ENCODE measurements around the gene C20orf204.
A peak's percentile ranks its signal among the peaks of the same experiment; 100 is the strongest.

The C20orf204 gene

DNA sequence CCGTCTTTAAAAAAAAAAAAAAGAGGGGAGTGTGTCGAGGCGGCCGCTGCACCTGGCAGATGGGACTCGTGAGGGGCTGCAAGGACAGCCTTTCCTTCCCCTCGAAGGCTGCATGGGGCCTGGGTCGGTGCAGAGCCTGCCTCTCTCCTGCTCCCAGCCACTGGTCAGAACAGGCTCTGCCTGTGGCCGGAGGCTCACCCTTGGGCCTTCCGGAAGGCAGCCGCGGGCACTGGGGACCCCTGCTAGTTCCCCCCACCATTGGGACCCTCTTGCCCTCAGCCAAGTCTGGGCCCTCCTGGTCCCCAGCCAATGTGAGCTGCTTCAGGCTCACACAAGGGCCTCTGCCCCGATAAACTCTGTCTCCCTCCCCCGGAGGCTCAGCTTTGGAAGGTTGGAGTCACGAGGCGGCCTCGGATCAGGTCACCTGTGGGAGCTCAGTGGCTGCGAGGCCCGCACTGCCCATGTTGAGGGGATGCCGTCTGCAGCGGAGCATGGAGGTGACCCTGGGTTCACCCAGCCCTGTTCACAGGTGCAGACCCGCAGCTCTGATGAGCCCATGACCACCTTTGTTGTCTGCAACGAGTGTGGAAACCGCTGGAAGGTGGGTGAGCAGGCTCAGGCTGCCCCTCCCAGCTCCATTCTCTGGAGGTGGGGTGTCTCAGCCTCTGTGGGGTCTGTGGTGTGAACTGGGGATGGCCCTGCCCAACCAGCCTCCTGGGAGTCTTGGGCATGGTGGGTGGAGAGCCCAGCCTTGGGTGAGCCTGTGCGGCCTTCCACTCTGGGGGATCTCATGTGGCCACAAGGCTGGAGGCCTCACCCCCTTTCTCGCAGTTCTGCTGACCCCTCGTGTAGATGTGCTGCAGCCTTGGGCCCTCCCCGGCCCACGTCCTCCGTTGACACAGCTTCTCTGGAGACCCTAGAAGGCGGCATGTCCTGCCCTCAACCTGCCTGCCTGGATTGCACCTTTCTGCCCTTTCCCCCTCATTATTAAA lies 35.7 kb downstream of the C20orf204 start:
- DNase-seq (ENCODE audit: low spot score): no peak

DNA sequence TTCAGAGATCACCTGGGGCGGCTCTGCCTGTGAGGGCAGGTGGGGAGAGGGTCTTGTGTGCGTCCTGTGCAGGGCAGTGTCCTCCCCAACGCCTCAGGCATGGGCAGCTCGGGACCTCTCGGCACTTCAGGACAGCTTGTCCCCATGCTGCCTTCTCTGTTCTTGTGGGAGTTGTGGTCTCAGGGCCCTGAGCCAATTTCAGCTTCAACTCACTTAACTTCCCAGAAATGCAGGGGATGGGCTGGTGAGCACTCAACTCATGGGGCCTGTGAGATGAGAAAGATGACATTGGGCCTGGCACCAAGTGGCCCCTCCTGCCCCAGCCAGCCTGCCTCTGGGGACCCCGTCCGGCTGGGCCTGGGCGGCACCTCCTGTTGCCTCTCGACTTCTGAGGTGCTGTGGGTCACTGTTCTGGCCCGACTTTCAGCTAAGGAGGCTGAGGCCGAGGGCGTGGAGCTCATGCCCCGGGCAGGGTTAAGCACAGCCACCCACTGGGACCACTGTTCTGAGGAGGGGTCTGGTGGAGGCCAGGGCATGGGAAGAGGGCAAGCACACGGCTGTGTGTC lies 36.6 kb downstream of the C20orf204 start:
- no peak for DNase-seq (ENCODE audit: low spot score)

DNA sequence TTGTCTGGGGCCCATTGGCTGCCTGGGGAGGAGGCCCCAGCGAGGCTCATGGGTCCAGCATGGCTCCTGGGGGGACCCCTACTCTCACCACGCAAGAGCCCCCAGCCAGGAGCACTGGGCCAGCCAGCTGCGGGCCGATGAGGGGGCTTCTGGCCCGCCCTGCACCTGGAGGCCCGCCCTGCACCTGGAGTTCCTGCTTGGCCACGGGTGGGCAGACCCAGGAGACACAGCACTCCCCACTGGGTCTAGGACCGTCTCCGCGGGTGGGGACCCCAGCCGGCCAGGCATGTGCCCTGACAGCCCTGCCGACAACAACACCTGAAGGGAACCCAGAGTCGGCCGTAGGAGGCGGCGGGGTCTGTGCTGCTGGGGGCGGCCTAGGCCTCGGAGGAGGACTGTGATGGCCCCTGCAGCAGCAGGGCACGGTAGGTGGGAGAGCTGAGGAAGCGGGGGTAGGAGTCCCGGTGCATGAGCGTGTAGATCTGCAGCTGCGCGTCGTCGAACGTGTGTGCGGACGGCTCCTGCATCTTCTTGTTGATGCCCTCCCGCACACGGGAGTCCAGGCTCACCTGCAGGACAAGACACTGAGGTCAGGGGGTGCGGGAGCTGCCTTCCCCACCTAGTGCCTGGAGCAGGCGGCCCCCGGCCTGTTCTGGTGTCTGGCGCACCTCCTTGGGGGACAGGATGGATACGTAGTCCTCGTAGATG lies 37.6 kb downstream of the C20orf204 start:
- DNase-seq (ENCODE audit: low spot score): no peak

DNA sequence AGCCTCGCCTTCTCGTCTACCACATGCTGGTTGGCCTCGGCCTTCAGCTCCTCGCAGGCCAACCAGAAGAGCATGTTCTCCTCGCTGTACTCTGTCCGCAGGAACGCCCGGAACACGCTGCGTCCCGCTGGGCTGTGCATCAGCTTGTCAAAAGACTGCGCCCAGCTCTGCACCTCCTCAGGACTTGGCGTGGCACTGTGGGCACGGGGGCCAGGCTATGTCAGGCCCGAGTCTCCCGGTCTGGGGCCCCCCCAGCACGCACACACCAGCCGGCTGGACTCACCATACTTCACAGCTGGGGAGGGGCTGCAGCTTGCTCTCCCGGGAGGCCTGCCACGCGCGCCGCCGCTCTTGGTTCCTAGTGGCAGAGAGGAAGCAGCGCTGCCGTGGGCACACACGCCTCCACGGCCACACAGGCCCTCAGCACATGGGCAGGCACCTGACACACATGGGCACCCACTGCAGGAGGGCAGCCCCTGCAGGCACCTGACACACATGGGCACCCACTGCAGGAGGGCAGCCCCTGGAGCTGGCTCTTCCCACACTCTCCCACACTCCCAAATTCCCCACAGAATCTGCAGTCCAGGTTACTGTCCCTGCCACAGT lies 38.3 kb downstream of the C20orf204 start:
- no peak for DNase-seq (ENCODE audit: low spot score)

GRCh38 chr20:64074963-64075362 lies 39.0 kb downstream of the C20orf204 start:
- no peak for DNase-seq (ENCODE audit: low spot score)

DNA sequence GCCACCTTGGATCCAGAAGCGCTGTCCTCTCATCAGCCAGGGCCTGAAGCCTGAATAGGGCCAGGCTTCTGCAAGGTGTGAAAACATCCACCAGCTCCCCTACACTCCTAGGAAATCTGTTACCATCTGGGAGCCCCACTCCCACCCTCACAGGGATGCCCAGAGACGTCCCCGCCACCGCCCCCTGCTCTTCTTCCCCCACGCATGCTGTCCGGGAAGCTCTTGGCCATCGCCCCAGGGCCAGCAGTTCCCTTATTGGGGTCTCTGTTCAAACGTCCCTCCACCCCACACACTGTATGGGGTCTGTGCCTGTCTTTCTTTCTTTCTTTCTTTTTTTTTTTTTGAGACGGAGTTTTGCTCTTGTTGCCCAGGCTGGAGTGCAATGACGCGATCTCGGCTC lies 39.6 kb downstream of the C20orf204 start:
- no peak for DNase-seq (ENCODE audit: low spot score)

GRCh38 chr20:64076061-64076997 lies 40.3 kb downstream of the C20orf204 start:
- DNase-seq (ENCODE audit: low spot score): no peak

DNA sequence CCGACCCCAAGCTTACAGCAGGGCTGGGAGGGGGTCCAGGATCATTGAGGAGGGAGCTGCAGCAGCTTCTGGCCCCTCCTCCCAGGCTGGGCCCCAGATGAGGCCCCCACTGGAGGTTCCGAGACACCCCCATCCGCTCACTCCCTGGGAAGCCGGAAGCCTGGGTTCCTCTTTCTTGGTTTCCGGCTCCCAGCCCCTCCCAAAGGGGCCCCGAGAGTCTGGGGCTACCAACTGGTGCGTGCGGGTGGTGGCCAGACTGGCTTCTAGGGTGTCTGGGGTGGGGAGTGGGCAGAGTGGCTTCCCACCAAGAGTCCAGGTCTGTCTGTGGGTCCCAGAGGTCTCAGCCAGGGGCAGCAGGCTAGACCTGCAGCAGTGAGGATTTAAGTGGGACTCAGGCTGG lies 41.1 kb downstream of the C20orf204 start:
- no peak for DNase-seq (ENCODE audit: low spot score)

DNA sequence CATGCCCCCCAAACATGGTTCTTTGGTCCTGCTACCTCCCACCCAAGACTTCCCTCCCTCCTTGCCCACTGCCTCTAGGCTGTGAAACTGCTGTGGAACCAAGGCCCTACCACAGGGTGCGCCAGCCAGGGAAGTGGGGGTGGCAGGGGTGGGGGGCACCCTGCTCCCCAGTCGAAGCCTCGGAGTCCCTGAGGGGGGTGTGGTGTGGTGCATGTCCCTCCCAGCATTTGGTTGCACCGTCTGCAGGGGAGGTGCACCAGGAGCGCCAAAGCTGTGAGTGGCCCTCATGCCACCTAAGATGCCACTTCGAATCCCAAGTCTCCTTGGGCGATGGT lies 41.5 kb downstream of the C20orf204 start:
- no peak for DNase-seq (ENCODE audit: low spot score)

GRCh38 chr20:64077876-64078551 lies 42.0 kb downstream of the C20orf204 start:
- DNase-seq (ENCODE audit: low spot score): no peak

DNA sequence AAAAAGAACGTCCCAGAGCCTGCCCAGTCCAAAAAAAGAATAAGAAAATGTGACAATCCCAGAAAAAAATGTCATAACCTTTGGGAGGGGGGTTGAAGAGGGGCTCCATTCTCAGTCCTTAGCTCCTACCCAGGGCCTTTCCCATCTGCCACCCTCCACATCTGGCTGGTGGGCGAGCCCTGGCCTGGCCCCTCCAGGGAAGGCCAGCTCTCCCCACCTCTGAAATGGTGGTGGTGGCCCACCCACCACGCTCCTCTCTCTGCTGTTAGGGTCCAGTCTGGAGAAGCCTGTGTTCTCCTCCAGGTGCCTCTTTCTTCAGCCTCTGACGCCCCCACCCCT lies 42.9 kb downstream of the C20orf204 start:
- no peak for DNase-seq (ENCODE audit: low spot score)

DNA sequence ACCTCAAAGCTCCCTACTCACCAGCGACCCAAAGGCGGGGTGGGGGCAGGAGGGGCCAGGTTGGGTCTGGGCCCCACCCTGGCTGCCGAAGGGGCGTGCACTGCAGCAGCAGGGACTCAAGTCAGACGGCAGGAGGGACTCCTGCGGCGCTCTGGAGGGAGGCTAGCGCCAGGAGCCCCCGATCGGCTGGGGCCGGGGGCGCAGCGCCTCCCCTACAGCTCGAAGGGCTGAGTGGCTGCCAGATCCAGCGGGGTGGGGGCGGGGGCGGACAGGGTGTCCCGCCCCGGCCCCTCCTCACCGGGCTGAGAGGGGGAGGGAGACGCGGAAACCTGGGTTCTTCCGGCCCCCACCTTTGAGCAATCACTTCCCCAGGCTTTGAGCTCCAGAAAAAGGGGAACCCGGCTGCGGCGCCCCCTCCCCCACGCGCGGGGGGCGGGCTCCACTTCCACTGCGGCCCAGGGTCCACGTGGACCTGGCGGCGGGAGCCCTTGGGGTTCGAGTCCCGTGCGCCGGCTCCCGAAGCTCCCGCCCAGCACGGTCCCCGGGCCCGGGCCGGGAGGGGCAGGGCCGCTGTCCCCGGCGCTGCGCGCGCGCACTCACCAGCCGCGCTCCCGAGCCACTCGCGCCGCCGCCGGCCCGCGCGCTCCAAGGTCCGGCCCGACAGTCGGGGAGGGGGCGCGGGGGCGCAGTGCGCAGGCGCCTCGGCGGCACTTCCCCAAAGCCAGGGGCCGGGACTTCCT lies 43.5 kb downstream of the C20orf204 start, which contains the start of gene RGS19:
Gene RGS19 (minus strand): TSS at position 246 of the 740 bp plus-strand sequence. CDS start 2,632 bp downstream, outside the sequence.
- peak; percentile 68 for DNase-seq (ENCODE audit: low spot score)

DNA sequence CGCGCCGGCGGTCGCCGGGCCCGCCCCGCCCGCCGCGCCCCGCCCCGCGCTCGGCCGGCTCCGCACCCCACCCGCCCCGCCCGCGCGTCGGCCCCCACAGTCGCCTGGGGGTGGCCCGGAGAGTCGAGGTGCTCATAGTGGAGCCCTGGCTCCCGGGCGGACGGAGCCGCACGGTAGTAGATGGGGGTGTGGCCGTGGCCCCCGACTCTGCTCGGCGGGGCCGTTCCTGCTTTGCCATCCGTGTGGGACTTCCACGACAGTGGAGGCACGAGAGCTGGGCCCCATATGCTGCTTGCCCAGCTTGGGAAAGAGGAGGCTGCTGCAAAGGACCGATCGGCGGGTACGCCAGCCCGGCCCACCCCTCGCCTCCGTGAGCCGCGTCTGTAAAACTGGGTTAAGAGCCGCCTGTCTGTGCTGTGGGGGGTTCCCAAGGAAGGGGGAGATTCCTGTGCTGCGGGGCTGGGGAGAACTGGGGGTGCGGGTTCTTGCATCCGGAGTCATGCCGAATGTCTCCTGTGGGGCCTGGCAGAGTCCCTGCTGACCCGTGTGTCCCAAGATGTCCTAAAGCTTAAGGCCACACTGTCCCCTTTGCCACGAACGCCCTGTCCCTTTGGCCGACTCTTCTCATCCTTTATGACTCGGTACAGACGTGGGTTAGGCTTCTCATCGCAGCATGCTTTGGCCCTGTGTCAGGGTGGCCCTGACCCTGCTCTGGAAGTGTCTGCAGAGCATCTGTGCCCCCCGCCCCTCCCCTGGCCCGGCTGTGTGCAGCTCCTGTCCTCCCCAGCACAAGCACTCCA lies 44.2 kb downstream of the C20orf204 start, which contains the start of gene OPRL1:
Gene OPRL1 (plus strand): TSS at position 70 of the 800 bp plus-strand sequence. CDS start 12,639 bp downstream, outside the sequence.
- DNase-seq (ENCODE audit: low spot score): no peak

DNA sequence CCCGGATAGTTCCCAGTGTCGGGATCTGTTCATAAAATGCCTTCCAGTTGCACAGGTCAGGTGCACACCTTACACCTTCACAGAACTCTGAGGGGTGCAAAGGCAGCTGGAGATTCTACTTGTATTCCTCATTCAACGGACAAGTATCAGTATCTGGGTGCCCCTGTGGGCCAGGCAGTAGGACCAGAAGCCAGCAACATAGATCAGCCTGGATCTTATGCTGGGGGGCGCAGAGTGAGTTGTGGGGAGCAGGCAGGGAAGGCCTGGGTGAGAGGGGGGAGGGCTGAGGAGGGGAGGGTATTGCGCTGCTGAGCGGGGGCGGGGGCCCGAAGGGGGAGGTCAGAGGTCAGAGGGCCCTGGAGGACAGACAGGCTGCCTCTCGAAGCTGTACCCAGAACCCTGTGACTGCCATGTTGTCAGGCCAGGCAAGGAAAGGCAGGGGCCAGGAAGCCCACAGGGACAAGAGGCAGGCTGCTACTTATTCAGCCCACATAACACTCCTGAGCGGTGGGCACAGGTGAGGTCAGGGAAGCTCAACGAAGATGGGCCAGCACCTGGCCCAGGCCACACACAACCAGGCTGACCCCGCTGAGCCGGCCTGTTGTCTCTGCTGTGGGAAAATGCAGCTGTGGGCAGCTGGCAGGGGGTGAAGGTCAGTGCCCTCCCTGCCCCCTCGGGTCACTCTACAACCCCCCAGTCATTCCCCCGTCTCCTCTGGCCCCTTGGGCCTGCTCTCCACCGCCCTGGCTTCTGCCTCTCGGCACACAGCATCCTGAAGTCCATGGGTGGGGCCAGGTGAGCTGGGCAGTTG lies 45.0 kb downstream of the C20orf204 start:
- no peak for DNase-seq (ENCODE audit: low spot score)

DNA sequence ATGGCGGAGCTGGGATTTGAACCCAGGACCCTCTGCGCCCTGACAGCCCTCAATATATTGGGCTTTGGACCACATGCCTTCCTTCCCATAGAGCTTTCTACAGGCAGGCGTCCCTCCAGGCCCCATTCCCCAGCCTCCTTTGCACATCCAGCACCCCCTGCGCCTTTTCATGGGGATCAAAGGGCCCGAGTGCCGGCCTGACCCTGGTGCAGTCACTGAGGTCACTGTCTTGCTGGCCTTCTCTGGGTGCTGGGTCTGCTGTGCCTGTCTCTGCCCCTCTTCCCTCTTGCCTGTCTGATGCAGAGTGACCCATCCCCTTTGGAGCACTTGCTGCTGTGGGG lies 45.6 kb downstream of the C20orf204 start:
- no peak for DNase-seq (ENCODE audit: low spot score)

- DNase-seq (ENCODE audit: low spot score): no peak
These were observed 46.2 kb downstream of the C20orf204 start for GRCh38 chr20:64082126-64082731.

GRCh38 chr20:64082820-64083377 lies 46.9 kb downstream of the C20orf204 start:
- DNase-seq (ENCODE audit: low spot score): no peak
